GM18526 (cell line): ENCODE results near the gene RAPGEF1.

Source experiments
- POLR2A ChIP-seq: IDR thresholded peaks from 3 replicates; pipeline ENCODE4 v1.6.1; 2011; ENCODE audit not compliant: insufficient read length; ENCODE audit errors: extremely low read depth

The RAPGEF1 gene

GRCh38 chr9:131723632-131724031 is 16.2 kb downstream of the RAPGEF1 start:
- TF ChIP-seq POLR2A, result no peak

- no peak for TF ChIP-seq POLR2A
Observed at GRCh38 chr9:131722255-131722654, 17.6 kb downstream of the RAPGEF1 start.

- no peak for TF ChIP-seq POLR2A
Observed at GRCh38 chr9:131721076-131721475, 18.8 kb downstream of the RAPGEF1 start.

GRCh38 chr9:131720330-131720729 is 19.5 kb downstream of the RAPGEF1 start:
- TF ChIP-seq POLR2A, result no peak

- no peak for TF ChIP-seq POLR2A
Observed at GRCh38 chr9:131719262-131719908, 20.5 kb downstream of the RAPGEF1 start.

GRCh38 chr9:131717719-131718460 is 22.0 kb downstream of the RAPGEF1 start:
- TF ChIP-seq POLR2A, result no peak

GRCh38 chr9:131715906-131716305 is 24.0 kb downstream of the RAPGEF1 start:
- TF ChIP-seq POLR2A, result no peak

- no peak for TF ChIP-seq POLR2A
Observed at GRCh38 chr9:131714821-131715220, 25.1 kb downstream of the RAPGEF1 start.

GRCh38 chr9:131714161-131714646 is 25.7 kb downstream of the RAPGEF1 start:
- TF ChIP-seq POLR2A, result no peak

GRCh38 chr9:131713016-131713415 is 26.9 kb downstream of the RAPGEF1 start:
- TF ChIP-seq POLR2A, result no peak

- no peak for TF ChIP-seq POLR2A
Observed at GRCh38 chr9:131712151-131712716, 27.6 kb downstream of the RAPGEF1 start.

GRCh38 chr9:131709771-131710431 is 30.0 kb downstream of the RAPGEF1 start:
- no peak for TF ChIP-seq POLR2A

GRCh38 chr9:131708226-131709002 is 31.5 kb downstream of the RAPGEF1 start:
- TF ChIP-seq POLR2A, result no peak

- no peak for TF ChIP-seq POLR2A
Observed at GRCh38 chr9:131707733-131708157, 32.1 kb downstream of the RAPGEF1 start.

- no peak for TF ChIP-seq POLR2A
Observed at GRCh38 chr9:131707050-131707449, 32.8 kb downstream of the RAPGEF1 start.
